Ishikawa (cell line): ENCODE data around the gene PMM1.

Experiments
- CEBPB ChIP-seq: IDR thresholded peaks from 2 replicates; pipeline ENCODE4 v1.6.1; 2012
- CREB1 ChIP-seq: IDR thresholded peaks from 2 replicates; pipeline ENCODE4 v1.6.1; 2012; ENCODE audit warnings: low read depth
- EGR1 ChIP-seq: IDR thresholded peaks from 2 replicates; pipeline ENCODE4 v1.6.1; 2012
- EP300 ChIP-seq: IDR thresholded peaks from 2 replicates; pipeline ENCODE4 v1.6.1; 2012; ENCODE audit warnings: borderline replicate concordance
- FOXM1 ChIP-seq: IDR thresholded peaks from 2 replicates; pipeline ENCODE4 v1.6.1; 2012; ENCODE audit warnings: low read depth, borderline replicate concordance
- MAX ChIP-seq: IDR thresholded peaks from 2 replicates; pipeline ENCODE4 v1.6.1; 2012
- NFIC ChIP-seq: IDR thresholded peaks from 2 replicates; pipeline ENCODE4 v1.6.1; 2012
- RAD21 ChIP-seq: IDR thresholded peaks from 2 replicates; pipeline ENCODE4 v1.6.1; 2012; ENCODE audit warnings: low read depth
- REST ChIP-seq: IDR thresholded peaks from 2 replicates; pipeline ENCODE4 v1.6.1; 2012; ENCODE audit warnings: low read depth, mild to moderate bottlenecking
- TAF1 ChIP-seq: IDR thresholded peaks from 2 replicates; pipeline ENCODE4 v1.6.1; 2012; ENCODE audit warnings: low read depth, mild to moderate bottlenecking
- TCF12 ChIP-seq: IDR thresholded peaks from 2 replicates; pipeline ENCODE4 v1.6.1; 2012; ENCODE audit warnings: low read depth
- TEAD4 ChIP-seq: IDR thresholded peaks from 2 replicates; pipeline ENCODE4 v1.6.1; 2012
- USF1 ChIP-seq: IDR thresholded peaks from 2 replicates; pipeline ENCODE4 v1.6.1; 2012
- YY1 ChIP-seq: IDR thresholded peaks from 2 replicates; pipeline ENCODE4 v1.6.1; 2012; ENCODE audit warnings: low read depth
- ZBTB7A ChIP-seq: IDR thresholded peaks from 2 replicates; pipeline ENCODE4 v1.6.1; 2012; ENCODE audit warnings: low read depth

PMM1 gene

GRCh38 chr22:41543854-41544670 lies 45.6 kb downstream of the PMM1 start, which contains the start of gene POLR3H:
Gene POLR3H, minus strand, starts transcription at chr22:41544470. Its CDS starts 369 bp downstream, at chr22:41544101.
- TF ChIP-seq RAD21 (peak; percentile 51; the same call in 1 of the 2 replicates), TCF12 (no peak; the same call in 1 of the 2 replicates), YY1 (0 out of 2 replicates have a peak, but pooled peaks have one; percentile 28), MAX (peak; percentile 97), USF1 (peak; percentile 85), ZBTB7A (peak; percentile 30; the same call in 1 of the 2 replicates), EGR1 (no peak; the same call in 1 of the 2 replicates), CREB1 (no peak), CEBPB (no peak), NFIC (peak; percentile 14; the same call in 1 of the 2 replicates)

GRCh38 chr22:41542224-41542623 lies 47.4 kb downstream of the PMM1 start:
- TF ChIP-seq FOXM1 (no peak), TAF1 (no peak), NFIC (no peak), REST (no peak), ZBTB7A (no peak)

GRCh38 chr22:41541484-41541883 lies 48.2 kb downstream of the PMM1 start:
- TF ChIP-seq USF1 (no peak), RAD21 (no peak), MAX (no peak), FOXM1 (no peak), TAF1 (no peak), CREB1 (no peak), YY1 (no peak), REST (no peak)

GRCh38 chr22:41540365-41540764 lies 49.3 kb downstream of the PMM1 start:
- TF ChIP-seq ZBTB7A (no peak), TAF1 (no peak), YY1 (no peak), CREB1 (no peak), FOXM1 (no peak), NFIC (no peak), EP300 (no peak), TCF12 (no peak), EGR1 (no peak), USF1 (no peak), MAX (no peak), TEAD4 (no peak), CEBPB (no peak), RAD21 (no peak), REST (no peak)
